HL-60 (cell line): ENCODE data around the gene BLTP2.

ENCODE experiments used
- DNase-seq, 2 experiments: peaks; one replicate each; pipeline ENCODE4 v3.0.0-alpha.2; 2010 to 2020; ENCODE audit warnings: low read depth in 1 of 2, low spot score in 1 of 2
- H3K27ac ChIP-seq: fragments of 250-450 bp; sonication (Bioruptor Pico); replicated peaks from 2 replicates; pipeline ENCODE4 v1.5.1; 2020; ENCODE audit warnings: mild to moderate bottlenecking, moderate library complexity
- H3K27me3 ChIP-seq: fragments of 250-450 bp; sonication (Bioruptor Pico); 2 replicates; pipeline ENCODE4 v1.5.1; 2021; ENCODE audit warnings: mild to moderate bottlenecking, moderate library complexity; ENCODE audit not compliant: insufficient read depth, poor library complexity, severe bottlenecking
- H3K4me3 ChIP-seq: replicated peaks from 2 replicates; pipeline ENCODE4 v1.5.1; 2011; ENCODE audit warnings: mild to moderate bottlenecking, control low read depth, low read length; ENCODE audit not compliant: insufficient read depth
- GABPA ChIP-seq: IDR thresholded peaks from 2 replicates; pipeline ENCODE4 v1.6.1; 2012; ENCODE audit warnings: low read depth
- POLR2AphosphoS5 ChIP-seq: IDR thresholded peaks from 2 replicates; pipeline ENCODE4 v1.6.1; 2012; ENCODE audit warnings: low read depth
- SPI1 ChIP-seq: IDR thresholded peaks from 2 replicates; pipeline ENCODE4 v1.6.1; 2012; ENCODE audit warnings: low read depth, mild to moderate bottlenecking, borderline replicate concordance
- TF ChIP-seq, protein P1 (sequence below): IDR thresholded peaks from 2 replicates; pipeline ENCODE4 v1.6.1; 2012; ENCODE audit warnings: low read depth; ENCODE audit not compliant: insufficient replicate concordance
- TF ChIP-seq, protein P2 (sequence below): IDR thresholded peaks from one replicate; pipeline ENCODE4 v1.5.1; 2011; ENCODE audit warnings: low read length, control low read depth, inconsistent platforms; ENCODE audit not compliant: insufficient read depth

BLTP2 gene

DNA sequence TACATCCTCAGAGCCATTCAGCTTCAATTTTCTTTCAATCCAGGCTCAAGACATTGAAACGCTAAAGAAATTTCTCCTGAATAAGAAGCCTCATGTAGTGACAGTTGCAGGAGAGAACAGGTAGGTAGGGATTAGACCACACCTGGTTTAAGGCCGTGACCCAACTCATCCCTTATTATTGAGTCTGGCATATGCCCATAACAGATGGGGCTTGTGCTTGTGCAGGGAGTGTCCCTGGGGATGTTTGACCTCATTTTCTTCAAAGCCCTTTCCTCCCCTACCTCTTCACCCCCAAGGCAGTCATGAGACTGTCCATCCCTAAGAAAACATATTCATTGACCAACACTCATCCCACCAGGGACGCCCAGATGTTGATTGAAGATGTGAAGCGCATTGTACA is 41.3 kb upstream of the BLTP2 start:
- TF ChIP-seq SPI1: no peak
- TF ChIP-seq, protein P1, sequence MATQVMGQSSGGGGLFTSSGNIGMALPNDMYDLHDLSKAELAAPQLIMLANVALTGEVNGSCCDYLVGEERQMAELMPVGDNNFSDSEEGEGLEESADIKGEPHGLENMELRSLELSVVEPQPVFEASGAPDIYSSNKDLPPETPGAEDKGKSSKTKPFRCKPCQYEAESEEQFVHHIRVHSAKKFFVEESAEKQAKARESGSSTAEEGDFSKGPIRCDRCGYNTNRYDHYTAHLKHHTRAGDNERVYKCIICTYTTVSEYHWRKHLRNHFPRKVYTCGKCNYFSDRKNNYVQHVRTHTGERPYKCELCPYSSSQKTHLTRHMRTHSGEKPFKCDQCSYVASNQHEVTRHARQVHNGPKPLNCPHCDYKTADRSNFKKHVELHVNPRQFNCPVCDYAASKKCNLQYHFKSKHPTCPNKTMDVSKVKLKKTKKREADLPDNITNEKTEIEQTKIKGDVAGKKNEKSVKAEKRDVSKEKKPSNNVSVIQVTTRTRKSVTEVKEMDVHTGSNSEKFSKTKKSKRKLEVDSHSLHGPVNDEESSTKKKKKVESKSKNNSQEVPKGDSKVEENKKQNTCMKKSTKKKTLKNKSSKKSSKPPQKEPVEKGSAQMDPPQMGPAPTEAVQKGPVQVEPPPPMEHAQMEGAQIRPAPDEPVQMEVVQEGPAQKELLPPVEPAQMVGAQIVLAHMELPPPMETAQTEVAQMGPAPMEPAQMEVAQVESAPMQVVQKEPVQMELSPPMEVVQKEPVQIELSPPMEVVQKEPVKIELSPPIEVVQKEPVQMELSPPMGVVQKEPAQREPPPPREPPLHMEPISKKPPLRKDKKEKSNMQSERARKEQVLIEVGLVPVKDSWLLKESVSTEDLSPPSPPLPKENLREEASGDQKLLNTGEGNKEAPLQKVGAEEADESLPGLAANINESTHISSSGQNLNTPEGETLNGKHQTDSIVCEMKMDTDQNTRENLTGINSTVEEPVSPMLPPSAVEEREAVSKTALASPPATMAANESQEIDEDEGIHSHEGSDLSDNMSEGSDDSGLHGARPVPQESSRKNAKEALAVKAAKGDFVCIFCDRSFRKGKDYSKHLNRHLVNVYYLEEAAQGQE: no peak
- TF ChIP-seq, protein P2, sequence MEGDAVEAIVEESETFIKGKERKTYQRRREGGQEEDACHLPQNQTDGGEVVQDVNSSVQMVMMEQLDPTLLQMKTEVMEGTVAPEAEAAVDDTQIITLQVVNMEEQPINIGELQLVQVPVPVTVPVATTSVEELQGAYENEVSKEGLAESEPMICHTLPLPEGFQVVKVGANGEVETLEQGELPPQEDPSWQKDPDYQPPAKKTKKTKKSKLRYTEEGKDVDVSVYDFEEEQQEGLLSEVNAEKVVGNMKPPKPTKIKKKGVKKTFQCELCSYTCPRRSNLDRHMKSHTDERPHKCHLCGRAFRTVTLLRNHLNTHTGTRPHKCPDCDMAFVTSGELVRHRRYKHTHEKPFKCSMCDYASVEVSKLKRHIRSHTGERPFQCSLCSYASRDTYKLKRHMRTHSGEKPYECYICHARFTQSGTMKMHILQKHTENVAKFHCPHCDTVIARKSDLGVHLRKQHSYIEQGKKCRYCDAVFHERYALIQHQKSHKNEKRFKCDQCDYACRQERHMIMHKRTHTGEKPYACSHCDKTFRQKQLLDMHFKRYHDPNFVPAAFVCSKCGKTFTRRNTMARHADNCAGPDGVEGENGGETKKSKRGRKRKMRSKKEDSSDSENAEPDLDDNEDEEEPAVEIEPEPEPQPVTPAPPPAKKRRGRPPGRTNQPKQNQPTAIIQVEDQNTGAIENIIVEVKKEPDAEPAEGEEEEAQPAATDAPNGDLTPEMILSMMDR: no peak
- TF ChIP-seq POLR2AphosphoS5: no peak
- TF ChIP-seq GABPA: no peak
- Histone ChIP-seq H3K27me3 (no peaks in the 10 kb centered on the region), H3K27ac (no peak overlapping the region), H3K4me3 (no peak overlapping the region)
- DNase-seq: no peak

DNA sequence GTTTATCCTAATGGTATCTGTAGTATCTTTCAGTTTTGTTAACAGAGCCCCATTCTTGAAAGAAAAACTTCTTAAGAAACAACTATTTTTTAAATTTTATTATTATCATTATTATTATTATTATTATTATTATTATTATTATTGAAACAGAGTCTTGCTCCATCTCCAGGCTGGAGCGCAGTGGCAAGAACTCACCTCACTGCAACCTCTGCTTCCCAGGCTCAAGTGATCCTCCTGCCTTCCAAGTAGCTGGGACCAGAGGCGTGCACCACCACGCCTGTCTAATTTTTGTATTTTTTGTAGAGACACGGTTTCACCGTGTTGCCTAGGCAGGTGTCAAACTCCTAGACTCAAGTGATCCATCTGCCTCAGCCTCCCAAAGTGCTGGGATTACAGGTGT is 40.4 kb upstream of the BLTP2 start:
- Histone ChIP-seq H3K27me3 (no peaks in the 10 kb centered on the region), H3K27ac (no peak overlapping the region), H3K4me3 (no peak overlapping the region)
- TF ChIP-seq POLR2AphosphoS5 (no peak), SPI1 (no peak), GABPA (no peak)
- TF ChIP-seq, protein P2: no peak
- TF ChIP-seq, protein P1: no peak
- DNase-seq: no peak

DNA sequence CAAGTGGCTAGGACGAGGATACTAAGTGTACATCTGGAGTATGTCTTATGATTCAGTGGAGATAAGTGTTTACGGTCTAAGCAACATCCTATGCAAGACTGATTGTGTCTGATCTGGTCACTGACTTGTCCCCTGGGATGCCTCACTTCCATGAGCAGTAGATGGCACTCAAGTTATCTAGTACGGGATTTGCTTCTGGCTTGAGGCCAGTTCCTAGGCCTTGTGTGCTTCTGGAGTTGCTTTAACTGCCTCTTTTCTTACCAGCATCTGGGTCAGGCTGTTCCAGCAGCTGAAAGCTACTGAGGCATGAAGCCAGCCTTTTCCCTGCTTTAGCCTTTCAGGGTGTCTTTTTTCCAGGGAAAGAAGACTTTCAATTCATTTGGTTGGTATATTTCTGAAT is 40.0 kb upstream of the BLTP2 start:
- TF ChIP-seq GABPA (no peak), SPI1 (no peak), POLR2AphosphoS5 (no peak)
- TF ChIP-seq, protein P1: no peak
- TF ChIP-seq, protein P2: no peak
- no peak for DNase-seq
- no peak overlapping the region for H3K27ac ChIP-seq
- H3K27me3 ChIP-seq: no peaks in the 10 kb centered on the region
- no peak overlapping the region for H3K4me3 ChIP-seq
